K562 (cell line): ENCODE results near the gene PPP1R36. TPM values are rescaled to one million over a fixed set of nuclear protein-coding genes. Genes with fewer than 3 reads are reported as not detected.

Source experiments
- ATAC-seq: fragments of 200-7000 bp; cut with Tn5 transposase; 3 replicates; pipeline ENCODE4 v1.9.1; 2020; ENCODE audit warnings: moderate library complexity
- BruUV-seq: library from RNA; stranded (reverse); fragments of 400-500 nt; replicated peaks from 2 replicates; lab custom pipeline; 2021; lab: Mats Ljungman, UMichigan
- CTCF ChIA-PET: fragments of 300-600 bp; formaldehyde crosslinking; extraction: SDS; loops from one replicate; lab custom pipeline; 2021; ENCODE audit warnings: low intra/inter-chr PET ratio; lab: Yijun Ruan, JAX
- POLR2A ChIA-PET: fragments of 300-600, 350-650 bp; sonication (Branson Sonifier 250); formaldehyde crosslinking; extraction: SDS; loops from one replicate; lab custom pipeline; 2021; ENCODE audit warnings: antibody characterized with exemption, inconsistent platforms; lab: Yijun Ruan, JAX
- DNase-seq, 4 experiments: peaks; one replicate each; pipeline versions ENCODE4 v3.0.0 to v3.0.0-alpha.2; 2011 to 2018; ENCODE audit warnings: low spot score in 3 of 4, mixed read lengths in 3 of 4; ENCODE audit errors: extremely low read depth in 1 of 4
- FAIRE-seq: peaks from 2 replicates; lab custom pipeline; 2011; peaks lifted over from hg19 to GRCh38; lab: Jason Lieb, UNC
- H2AFZ ChIP-seq: 2 replicates; pipeline ENCODE4 v1.6.0; 2011; ENCODE audit warnings: low read depth, low read length, control low read depth, inconsistent platforms
- H3K27ac ChIP-seq: fragments of 200-600 bp; 3 replicates; pipeline ENCODE4 v1.8.0; 2011; ENCODE audit warnings: low read depth, mild to moderate bottlenecking, control low read depth, inconsistent platforms, low read length, moderate library complexity, mixed read lengths; ENCODE audit errors: extremely low read depth
- H3K27me3 ChIP-seq, 2 experiments: fragments of 300-600 bp in 1 of 2; 2 replicates in 1 of 2; 3 replicates in 1 of 2; pipeline versions ENCODE4 v1.6.0 to v1.8.0; 2011; ENCODE audit warnings: inconsistent platforms in 2 of 2, low read length in 2 of 2, mild to moderate bottlenecking in 1 of 2, mixed read lengths in 1 of 2, moderate library complexity in 1 of 2; ENCODE audit not compliant: control insufficient read depth in 2 of 2, insufficient read depth in 2 of 2
- H3K36me3 ChIP-seq: fragments of 300-600 bp; 3 replicates; pipeline ENCODE4 v1.8.0; 2011; ENCODE audit warnings: mild to moderate bottlenecking, low read length, inconsistent platforms; ENCODE audit not compliant: control insufficient read depth, insufficient read depth
- H3K4me1 ChIP-seq, 2 experiments: fragments of 200-600 bp in 1 of 2; replicated peaks in 1 of 2; 2 replicates in 1 of 2; 3 replicates in 1 of 2; pipeline versions ENCODE4 v1.5.1 to v1.8.0; 2011; ENCODE audit warnings: inconsistent platforms in 2 of 2, low read length in 2 of 2, mild to moderate bottlenecking in 1 of 2, mixed read lengths in 1 of 2, moderate library complexity in 1 of 2; ENCODE audit not compliant: control insufficient read depth in 2 of 2, insufficient read depth in 2 of 2
- H3K4me2 ChIP-seq: 2 replicates; pipeline ENCODE4 v1.6.1; 2011; ENCODE audit warnings: low read length, control low read depth, inconsistent platforms, mixed read lengths; ENCODE audit not compliant: insufficient read depth
- H3K4me3 ChIP-seq: fragments of 200-600 bp; sonication (generic), shearing (Covaris generic); 2 replicates; pipeline ENCODE4 v1.5.1; 2016; ENCODE audit warnings: control low read depth, inconsistent platforms
- H3K79me2 ChIP-seq: fragments of 200-600 bp; 3 replicates; pipeline ENCODE4 v1.8.0; 2011; ENCODE audit warnings: low read length, inconsistent platforms; ENCODE audit not compliant: control insufficient read depth, insufficient read depth
- H3K9ac ChIP-seq, 2 experiments: 2 replicates each; pipeline versions ENCODE4 v1.6.0 to v1.6.1; 2011; ENCODE audit warnings: low read depth in 2 of 2, low read length in 2 of 2, control low read depth in 1 of 2, inconsistent platforms in 1 of 2, mild to moderate bottlenecking in 1 of 2, mixed read lengths in 1 of 2; ENCODE audit not compliant: insufficient read depth in 1 of 2
- H3K9me1 ChIP-seq: one replicate; pipeline ENCODE4 v1.6.0; 2011; ENCODE audit warnings: inconsistent platforms, mild to moderate bottlenecking, low read length, moderate library complexity; ENCODE audit not compliant: control insufficient read depth, insufficient read depth
- H3K9me3 ChIP-seq: replicated peaks from 2 replicates; pipeline ENCODE4 v1.5.1; 2011; ENCODE audit warnings: low read depth, low read length, inconsistent platforms; ENCODE audit not compliant: control insufficient read depth, insufficient read depth
- H4K20me1 ChIP-seq: replicated peaks from 2 replicates; pipeline ENCODE4 v1.6.1; 2011; ENCODE audit warnings: low read length, inconsistent platforms, mixed read lengths; ENCODE audit not compliant: control insufficient read depth, insufficient read depth
- BRCA1 ChIP-seq, 2 experiments: fragments of 450-650 bp in 1 of 2; sonication (generic) in 1 of 2; formaldehyde crosslinking in 1 of 2; IDR thresholded peaks; 2 replicates each; pipeline versions ENCODE4 v1.5.0 to v1.6.1; 2017 to 2020; ENCODE audit warnings: mild to moderate bottlenecking in 1 of 2, missing genetic modification reagents in 1 of 2
- BRF1 ChIP-seq: IDR thresholded peaks from 3 replicates; pipeline ENCODE4 v1.6.1; 2011; ENCODE audit warnings: borderline replicate concordance, mild to moderate bottlenecking; ENCODE audit not compliant: insufficient read length; ENCODE audit errors: extremely low read depth
- GTF2E2 ChIP-seq: fragments of 200-800 bp; sonication (Bioruptor generic); IDR thresholded peaks from 2 replicates; pipeline ENCODE4 v1.6.1; 2016; ENCODE audit warnings: missing genetic modification characterization, missing compliant biosample characterization
- GTF2F1 ChIP-seq: IDR thresholded peaks from 2 replicates; pipeline ENCODE4 v1.6.1; 2011; ENCODE audit warnings: low read depth, low read length, improper control_type of control experiment
- IRF9 ChIP-seq: fragments of 450-650 bp; IDR thresholded peaks from 2 replicates; pipeline ENCODE4 v1.6.1; 2016; ENCODE audit warnings: missing biosample characterization, missing genetic modification characterization
- NFIC ChIP-seq: fragments of 450-650 bp; IDR thresholded peaks from 2 replicates; pipeline ENCODE4 v1.6.1; 2017; ENCODE audit warnings: mild to moderate bottlenecking, inconsistent platforms
- NR4A1 ChIP-seq, 2 experiments: fragments of 250-450 bp in 1 of 2; fragments of 450-650 bp in 1 of 2; sonication (Bioruptor Pico) in 1 of 2; IDR thresholded peaks; 2 replicates each; pipeline versions ENCODE4 v1.4.0 to v1.6.1; 2016 to 2020; ENCODE audit warnings: mild to moderate bottlenecking in 2 of 2, missing compliant biosample characterization in 1 of 2, missing genetic modification characterization in 1 of 2, moderate library complexity in 1 of 2
- RAD21 ChIP-seq, 2 experiments: fragments of 250-450 bp in 1 of 2; fragments of 450-650 bp in 1 of 2; sonication (Bioruptor Pico) in 1 of 2; formaldehyde crosslinking in 1 of 2; IDR thresholded peaks in 1 of 2; conservative IDR thresholded peaks in 1 of 2; 2 replicates each; pipeline versions ENCODE4 v1.4.0 to v1.8.0; 2020 to 2022; ENCODE audit warnings: mild to moderate bottlenecking in 2 of 2, moderate library complexity in 1 of 2
- TCF3 ChIP-seq: sonication (generic); formaldehyde crosslinking; IDR thresholded peaks from 2 replicates; pipeline ENCODE4 v1.4.0; 2020; ENCODE audit warnings: mild to moderate bottlenecking, missing genetic modification reagents
- TFAM ChIP-seq: fragments of 250-450 bp; sonication (Bioruptor Pico); conservative IDR thresholded peaks from 2 replicates; pipeline ENCODE4 v1.5.0; 2021; ENCODE audit warnings: mild to moderate bottlenecking, moderate library complexity
- VEZF1 ChIP-seq: fragments of 200-800 bp; sonication (Bioruptor generic); IDR thresholded peaks from 2 replicates; pipeline ENCODE4 v1.6.1; 2017; ENCODE audit warnings: missing genetic modification characterization, missing compliant biosample characterization
- ZFP36 ChIP-seq: fragments of 150-350 bp; IDR thresholded peaks from 2 replicates; pipeline ENCODE4 v1.6.1; 2018; ENCODE audit warnings: low read length, low read depth; ENCODE audit not compliant: partially characterized antibody
- ZNF24 ChIP-seq: fragments of 450-650 bp; IDR thresholded peaks from 2 replicates; pipeline ENCODE4 v1.6.1; 2016
- ZNF655 ChIP-seq: fragments of 250-450 bp; sonication (Bioruptor Pico); IDR thresholded peaks from 2 replicates; pipeline ENCODE4 v1.5.0; 2021
- ZNF696 ChIP-seq: fragments of 250-450 bp; sonication (Bioruptor Pico); conservative IDR thresholded peaks from 2 replicates; pipeline ENCODE4 v1.4.0; 2020; ENCODE audit warnings: mild to moderate bottlenecking, moderate library complexity
- WGBS: fragments of 100-300 bp; shearing (Covaris generic); methylation state at CpG from one replicate; pipeline ENCODE4 v1.1.6; 2016; ENCODE audit warnings: low coverage, mixed read lengths; ENCODE audit not compliant: insufficient coverage; ENCODE audit errors: missing lambda C conversion rate; 5-methylcytosine and 5-hydroxymethylcytosine counted together
- in situ Hi-C: fragments of 300-500 bp; cut with MboI; formaldehyde crosslinking; loops from 4 replicates; pipeline ENCODE4 v1.15.0; 2018; ENCODE audit warnings: inconsistent platforms, mixed read lengths
- intact Hi-C: fragments of 100-400 bp; cut with micrococcal nuclease; formaldehyde crosslinking; loops from 2 replicates; pipeline ENCODE4 v1.14.2; 2022
- polyA plus RNA-seq, 8 experiments: library from polyadenylated mRNA; depleted of rRNA in 4 of 8; stranded (reverse) in 5 of 8; unstranded in 3 of 8; fragments of >200 nt; fragmentation: Nextera tagmentation in 2 of 8; fragmentation: Illumina TruSeq in 1 of 8; extraction: Ambion mirVana in 2 of 8; extraction: Trizol in 1 of 8; gene quantifications; 2 replicates each; pipeline versions ENCODE4 v1.2.1 to v1.2.3, GENCODE V29; 2011 to 2014; ENCODE audit warnings: inconsistent platforms in 1 of 8, missing spikeins in 1 of 8
- total RNA-seq, 7 experiments: library from RNA; depleted of rRNA in 6 of 7; stranded (reverse); fragments of >200 nt in 6 of 7; fragmentation: Illumina TruSeq in 2 of 7; extraction: Trizol in 2 of 7; gene quantifications; 2 replicates each; pipeline versions ENCODE4 v1.2.1 to v1.2.3, GENCODE V29; 2011 to 2021; ENCODE audit warnings: low replicate concordance in 1 of 7
- TF ChIP-seq, protein P1 (sequence below): sonication (generic); formaldehyde crosslinking; IDR thresholded peaks from 2 replicates; pipeline ENCODE4 v1.8.1; 2023; ENCODE audit warnings: mild to moderate bottlenecking, missing genetic modification reagents

Gene PPP1R36
- total and polyA plus RNA-seq, 9 of the 15 experiments (the other 6 are each of a cell fraction or from before 2014, with no cell fraction given), result 0.29 TPM; not detected in 8

DNA sequence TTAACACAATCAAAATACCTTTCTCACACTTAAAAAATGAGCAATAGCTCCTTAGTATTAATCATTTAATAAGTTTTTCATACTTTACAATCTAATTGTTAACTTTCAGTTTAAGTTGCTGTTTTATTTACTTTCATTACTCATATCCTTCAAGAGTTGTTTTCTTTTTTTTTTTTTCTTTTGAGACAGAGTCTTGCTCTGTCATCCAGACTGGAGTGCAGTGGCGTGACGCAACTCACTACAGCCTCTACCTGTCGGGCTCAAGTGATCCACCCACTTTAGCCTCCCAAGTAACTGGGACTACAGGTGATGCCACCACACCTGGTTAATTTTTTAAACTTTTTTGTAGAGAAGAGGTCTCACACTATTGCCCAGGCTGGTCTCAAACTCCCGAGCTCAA, 29.1 kb upstream of the PPP1R36 start:
- no TSS peak for BruUV-seq
- TF ChIP-seq RAD21 (CRISPR knock-in tag; conservative IDR thresholded peaks at IDR 0.05 in 1 of 2, IDR thresholded peaks at IDR 0.05 in 1 of 2) (no peak), TFAM (CRISPR knock-in tag) (no peak), TCF3 (CRISPR knock-in tag) (no peak), NR4A1 (CRISPR knock-in tag; IDR thresholded peaks at IDR 0.05) (no peak), NR4A1 (tag; IDR thresholded peaks at IDR 0.05) (no peak), GTF2E2 (no peak), IRF9 (tag) (no peak), GTF2F1 (no peak), BRCA1 (IDR thresholded peaks at IDR 0.05) (no peak), BRCA1 (CRISPR knock-in tag; IDR thresholded peaks at IDR 0.05) (no peak), BRF1 (no peak), ZNF655 (CRISPR knock-in tag) (no peak), ZNF24 (no peak), ZNF696 (CRISPR knock-in tag) (no peak), VEZF1 (CRISPR knock-in tag) (no peak), NFIC (no peak), ZFP36 (no peak)
- TF ChIP-seq, protein P1, sequence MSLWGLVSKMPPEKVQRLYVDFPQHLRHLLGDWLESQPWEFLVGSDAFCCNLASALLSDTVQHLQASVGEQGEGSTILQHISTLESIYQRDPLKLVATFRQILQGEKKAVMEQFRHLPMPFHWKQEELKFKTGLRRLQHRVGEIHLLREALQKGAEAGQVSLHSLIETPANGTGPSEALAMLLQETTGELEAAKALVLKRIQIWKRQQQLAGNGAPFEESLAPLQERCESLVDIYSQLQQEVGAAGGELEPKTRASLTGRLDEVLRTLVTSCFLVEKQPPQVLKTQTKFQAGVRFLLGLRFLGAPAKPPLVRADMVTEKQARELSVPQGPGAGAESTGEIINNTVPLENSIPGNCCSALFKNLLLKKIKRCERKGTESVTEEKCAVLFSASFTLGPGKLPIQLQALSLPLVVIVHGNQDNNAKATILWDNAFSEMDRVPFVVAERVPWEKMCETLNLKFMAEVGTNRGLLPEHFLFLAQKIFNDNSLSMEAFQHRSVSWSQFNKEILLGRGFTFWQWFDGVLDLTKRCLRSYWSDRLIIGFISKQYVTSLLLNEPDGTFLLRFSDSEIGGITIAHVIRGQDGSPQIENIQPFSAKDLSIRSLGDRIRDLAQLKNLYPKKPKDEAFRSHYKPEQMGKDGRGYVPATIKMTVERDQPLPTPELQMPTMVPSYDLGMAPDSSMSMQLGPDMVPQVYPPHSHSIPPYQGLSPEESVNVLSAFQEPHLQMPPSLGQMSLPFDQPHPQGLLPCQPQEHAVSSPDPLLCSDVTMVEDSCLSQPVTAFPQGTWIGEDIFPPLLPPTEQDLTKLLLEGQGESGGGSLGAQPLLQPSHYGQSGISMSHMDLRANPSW (CRISPR knock-in tag), result no peak

More for the DNA sequence above, 29.1 kb upstream of the PPP1R36 start:
- Histone ChIP-seq H3K27me3 (no peaks in the 10 kb centered on the region), H3K36me3 (peaks cover 9% of the 10 kb centered on the region; the same call in 1 of the 3 replicates), H3K4me1 (peaks cover 0 to 3% of the 10 kb centered on the region in 2 experiments; a peak in 1 of 5 replicates), H3K9ac (no peak overlapping the region), H3K9me3 (no peaks in the 10 kb centered on the region), H3K4me3 (no peak overlapping the region), H3K27ac (no peak overlapping the region), H4K20me1 (no peaks in the 10 kb centered on the region), H3K9me1 (no peaks in the 10 kb centered on the region), H3K79me2 (no peaks in the 10 kb centered on the region; the same call in 2 of the 3 replicates), H3K4me2 (no peak overlapping the region), H2AFZ (no peak overlapping the region)
- ChIA-PET POLR2A (interaction anchor here (0.5 to 1.2 kb wide), 4 partner anchors 15 to 309 kb away, joined by 3 read pairs; no protein-coding TSS in a partner anchor), CTCF (no interaction called here)
- DNase-seq (no peak), ATAC-seq (no peak), FAIRE-seq (no peak)
- in situ Hi-C loops, result no loop called here
- WGBS, result 97% methylated on average over 3 of the region's 4 CpGs
- intact Hi-C loops, result no loop called here
